ENCODE data around the gene MEF2A. TPM values are rescaled to one million over a fixed set of nuclear protein-coding genes. Genes with fewer than 3 reads are reported as not detected.

Gene MEF2A
- total RNA-seq, 1 experiment from 2014 or later = 29.6 TPM

- TF ChIP-seq REST (IDR thresholded peaks at IDR 0.05; ENCODE audit: low read depth) (no peak), RAD21 (IDR thresholded peaks at IDR 0.05; ENCODE audit: low read depth) (no peak), CTCF (IDR thresholded peaks at IDR 0.05 in 2 of 3, conservative IDR thresholded peaks at IDR 0.05 in 1 of 3; ENCODE audit: borderline replicate concordance in 1 of 3, insufficient read depth in 1 of 3, low read depth in 2 of 3, low read length in 2 of 3) (no peak), JUND (IDR thresholded peaks at IDR 0.05) (no peak), ATF3 (IDR thresholded peaks at IDR 0.05) (no peak)
Observed at GRCh38 chr15:99566157-99566897, 543 bp downstream of the MEF2A start (continued).
